Bronchial epithelial cell (primary cell): ENCODE measurements around the gene EPHA8. TPM values are rescaled to one million over a fixed set of nuclear protein-coding genes. Genes with fewer than 3 reads are reported as not detected.

Source experiments
- DNase-seq: peaks from one replicate; pipeline ENCODE4 v3.0.0-alpha.2; 2010; ENCODE audit warnings: low read depth
- FAIRE-seq: peaks from 2 replicates; lab custom pipeline; 2011; peaks lifted over from hg19 to GRCh38; lab: Jason Lieb, UNC
- H3K27me3 ChIP-seq: 2 replicates; pipeline ENCODE4 v1.5.1; 2011; ENCODE audit warnings: low read length; ENCODE audit not compliant: control insufficient read depth, insufficient read depth
- H3K36me3 ChIP-seq: 2 replicates; pipeline ENCODE4 v1.5.1; 2011; ENCODE audit warnings: low read length; ENCODE audit not compliant: control insufficient read depth, insufficient read depth
- H3K4me3 ChIP-seq: 2 replicates; pipeline ENCODE4 v1.5.1; 2011; ENCODE audit warnings: mild to moderate bottlenecking, low read depth, low read length, control low read depth
- total RNA-seq: library from RNA; depleted of rRNA; stranded (reverse); fragments of >200 nt; gene quantifications from 2 replicates; pipeline ENCODE4 v1.2.1, GENCODE V29; 2014
- TF ChIP-seq, protein P1 (sequence below): IDR thresholded peaks from 2 replicates; pipeline ENCODE4 v1.5.1; 2011; ENCODE audit warnings: mild to moderate bottlenecking, moderate library complexity, low read length, control low read depth, inconsistent platforms; ENCODE audit not compliant: insufficient read depth, severe bottlenecking

The EPHA8 gene
- total RNA-seq, 1 donor from 2014 or later = not detected

DNA sequence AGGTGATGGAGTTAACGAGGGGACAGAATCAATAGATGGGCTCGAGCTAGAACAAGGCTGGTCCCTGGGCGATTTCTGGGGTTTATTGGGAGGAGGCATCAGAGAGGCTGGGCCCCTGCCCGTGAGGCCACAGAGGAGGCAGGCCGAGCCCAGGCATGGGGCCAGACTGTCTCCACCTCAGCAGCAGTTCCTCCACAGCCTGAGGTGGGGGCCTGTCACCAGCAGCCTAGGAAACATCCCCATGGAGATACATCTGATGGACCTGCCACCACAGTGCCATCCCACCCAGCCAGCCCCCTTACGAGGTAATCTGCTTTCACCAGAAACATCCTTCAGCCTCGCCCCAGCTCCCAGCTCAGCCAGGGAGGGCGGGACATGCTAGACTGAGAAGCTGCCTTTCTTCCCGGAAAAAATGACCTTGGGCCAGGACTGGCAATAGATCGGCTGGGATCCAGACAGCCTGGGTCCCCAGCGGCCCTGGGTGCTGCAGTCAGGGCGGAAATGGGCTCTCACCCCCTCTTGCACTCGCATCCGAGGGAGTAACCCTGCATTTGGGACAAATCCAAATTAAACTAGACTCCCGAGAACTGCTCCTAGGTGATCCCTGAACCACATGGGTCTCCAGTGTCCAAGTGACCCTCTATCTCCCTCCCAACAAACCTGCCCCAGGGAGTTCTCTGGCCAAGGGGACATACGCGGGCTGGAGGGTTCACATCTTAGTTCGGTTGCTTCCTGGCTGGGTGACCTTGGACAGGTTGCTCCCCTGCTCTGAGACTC, 10.0 kb upstream of the EPHA8 start:
- Histone ChIP-seq H3K4me3 (no peak overlapping the region), H3K27me3 (peaks cover 16% of the 10 kb centered on the region), H3K36me3 (no peaks in the 10 kb centered on the region)
- no peak for FAIRE-seq
- no peak for DNase-seq
- TF ChIP-seq, protein P1, sequence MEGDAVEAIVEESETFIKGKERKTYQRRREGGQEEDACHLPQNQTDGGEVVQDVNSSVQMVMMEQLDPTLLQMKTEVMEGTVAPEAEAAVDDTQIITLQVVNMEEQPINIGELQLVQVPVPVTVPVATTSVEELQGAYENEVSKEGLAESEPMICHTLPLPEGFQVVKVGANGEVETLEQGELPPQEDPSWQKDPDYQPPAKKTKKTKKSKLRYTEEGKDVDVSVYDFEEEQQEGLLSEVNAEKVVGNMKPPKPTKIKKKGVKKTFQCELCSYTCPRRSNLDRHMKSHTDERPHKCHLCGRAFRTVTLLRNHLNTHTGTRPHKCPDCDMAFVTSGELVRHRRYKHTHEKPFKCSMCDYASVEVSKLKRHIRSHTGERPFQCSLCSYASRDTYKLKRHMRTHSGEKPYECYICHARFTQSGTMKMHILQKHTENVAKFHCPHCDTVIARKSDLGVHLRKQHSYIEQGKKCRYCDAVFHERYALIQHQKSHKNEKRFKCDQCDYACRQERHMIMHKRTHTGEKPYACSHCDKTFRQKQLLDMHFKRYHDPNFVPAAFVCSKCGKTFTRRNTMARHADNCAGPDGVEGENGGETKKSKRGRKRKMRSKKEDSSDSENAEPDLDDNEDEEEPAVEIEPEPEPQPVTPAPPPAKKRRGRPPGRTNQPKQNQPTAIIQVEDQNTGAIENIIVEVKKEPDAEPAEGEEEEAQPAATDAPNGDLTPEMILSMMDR = no peak

- DNase-seq = no peak
- Histone ChIP-seq H3K27me3 (peaks cover 13% of the 10 kb centered on the region), H3K4me3 (no peak overlapping the region), H3K36me3 (no peaks in the 10 kb centered on the region)
- TF ChIP-seq, protein P1 = no peak
- FAIRE-seq = peak; percentile 18
Observed at GRCh38 chr1:22553991-22554522, 9.2 kb upstream of the EPHA8 start.

- H3K4me3 ChIP-seq = no peak overlapping the region
- DNase-seq (no peak), FAIRE-seq (no peak)
- H3K36me3 ChIP-seq = no peaks in the 10 kb centered on the region
- TF ChIP-seq, protein P1 = no peak
- H3K27me3 ChIP-seq = peaks cover 18% of the 10 kb centered on the region
Observed at GRCh38 chr1:22555371-22555656, 8.0 kb upstream of the EPHA8 start.

GRCh38 chr1:22556391-22557104, 6.7 kb upstream of the EPHA8 start:
- no peaks in the 10 kb centered on the region for H3K36me3 ChIP-seq
- no peak for DNase-seq
- no peak overlapping the region for H3K4me3 ChIP-seq
- peaks cover 24% of the 10 kb centered on the region for H3K27me3 ChIP-seq
- no peak for FAIRE-seq
- TF ChIP-seq, protein P1 = no peak

DNA sequence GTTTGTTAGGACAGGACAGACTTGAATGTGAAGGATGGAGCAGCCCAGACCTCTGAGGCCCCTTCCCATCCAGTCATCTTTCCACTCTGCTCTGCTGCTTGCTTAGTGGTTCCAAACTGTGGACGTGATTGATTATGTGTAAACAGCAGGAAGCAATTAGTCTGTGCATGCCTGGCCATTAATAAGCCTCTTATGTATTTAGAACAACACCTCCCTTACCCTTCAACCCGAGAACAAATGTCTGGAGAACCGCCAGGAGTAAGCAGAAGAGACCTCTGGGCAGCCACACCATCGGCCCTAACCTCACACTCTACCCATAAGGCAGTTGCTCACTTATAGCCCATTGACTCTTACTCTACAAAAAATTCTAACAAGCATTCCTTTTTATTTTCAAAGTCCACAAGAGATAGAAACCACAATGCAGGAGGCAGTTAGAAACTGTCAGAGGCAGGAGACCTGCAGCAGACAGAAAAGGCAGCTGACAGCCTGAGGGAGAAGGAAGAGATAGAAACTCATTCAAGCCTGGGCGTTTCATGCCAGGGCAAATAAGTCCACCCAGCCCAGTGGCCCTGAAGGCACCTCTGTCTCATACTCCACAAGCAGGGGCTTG, 5.8 kb upstream of the EPHA8 start:
- no peaks in the 10 kb centered on the region for H3K36me3 ChIP-seq
- no peak overlapping the region for H3K4me3 ChIP-seq
- no peak for FAIRE-seq
- TF ChIP-seq, protein P1 = no peak
- H3K27me3 ChIP-seq = peaks cover 32% of the 10 kb centered on the region
- peak; percentile 25 for DNase-seq
